Heart left ventricle (tissue), 13 donors: ENCODE data around the gene S1PR5.

Experiments
- POLR2A ChIP-seq, 2 donors: fragments of 450-650 bp; IDR thresholded peaks; one replicate each; pipeline ENCODE4 v1.6.1; 2017; ENCODE audit warnings: antibody characterized with exemption in 2 of 2, mild to moderate bottlenecking in 2 of 2, moderate library complexity in 2 of 2
- TF ChIP-seq, protein P1 (sequence below), 12 donors: fragments of 200-600 bp; sonication (generic) in 4 of 12; IDR thresholded peaks; one replicate each; pipeline versions ENCODE4 v1.5.0 to v1.8.0; 2018 to 2022; ENCODE audit warnings: antibody characterized with exemption in 12 of 12, mild to moderate bottlenecking in 5 of 12
- donor health status: ischemic (EF 13 %, LVEDD 7.1; RV severe dilation, severe dysfunction).
- donor health status: DM: no; HTN: yes; CAD: no.
- donor health status: DM: no; HTN: no; CAD: no.
- donor health status: ischemic (EF 25% LVEDD 6.9; RV normal size, moderate dysfunction).
- donor health status: ischemic (EF 25% LVEDD 5.7; RV mildly dilated, moderate dysfunction).
- donor health status: ischemic (EF 35%, LVEDD 5.7; RV mildly dilated, moderate dysfunction).
- donor health status: nonischemic (EF 11% LVEDD 7.7; RV severe dilation, severe dysfunction).
- donor health status: DM: yes; HTN: yes; CAD: no.
- donor health status: PGD.
- donor health status: ischemic (EF 29% LVEDD 5.4; RV normal size, mild dysfunction).
- donor health status: nonischemic (EF 23%, LVEDD 6.1; RV moderate dilation, normal function).

DNA sequence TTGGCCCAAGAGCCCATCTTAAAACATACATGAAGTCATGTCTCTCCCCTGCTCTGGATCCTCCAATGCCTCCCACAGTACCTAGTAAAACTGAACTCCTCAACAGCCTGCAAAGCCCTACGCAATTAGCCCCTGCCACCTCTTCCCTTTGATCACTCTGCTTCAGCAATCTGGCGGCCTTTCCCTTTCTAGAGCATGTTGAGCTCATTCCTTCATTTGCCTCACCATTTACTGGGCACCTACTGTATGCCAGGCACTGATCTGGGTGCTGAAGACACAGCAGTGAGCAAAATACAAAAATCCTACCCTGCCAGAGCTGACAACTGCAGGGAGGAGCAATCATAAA is 17.0 kb downstream of the S1PR5 start:
- no peak for TF ChIP-seq POLR2A (IDR thresholded peaks at IDR 0.05)
- TF ChIP-seq, protein P1, sequence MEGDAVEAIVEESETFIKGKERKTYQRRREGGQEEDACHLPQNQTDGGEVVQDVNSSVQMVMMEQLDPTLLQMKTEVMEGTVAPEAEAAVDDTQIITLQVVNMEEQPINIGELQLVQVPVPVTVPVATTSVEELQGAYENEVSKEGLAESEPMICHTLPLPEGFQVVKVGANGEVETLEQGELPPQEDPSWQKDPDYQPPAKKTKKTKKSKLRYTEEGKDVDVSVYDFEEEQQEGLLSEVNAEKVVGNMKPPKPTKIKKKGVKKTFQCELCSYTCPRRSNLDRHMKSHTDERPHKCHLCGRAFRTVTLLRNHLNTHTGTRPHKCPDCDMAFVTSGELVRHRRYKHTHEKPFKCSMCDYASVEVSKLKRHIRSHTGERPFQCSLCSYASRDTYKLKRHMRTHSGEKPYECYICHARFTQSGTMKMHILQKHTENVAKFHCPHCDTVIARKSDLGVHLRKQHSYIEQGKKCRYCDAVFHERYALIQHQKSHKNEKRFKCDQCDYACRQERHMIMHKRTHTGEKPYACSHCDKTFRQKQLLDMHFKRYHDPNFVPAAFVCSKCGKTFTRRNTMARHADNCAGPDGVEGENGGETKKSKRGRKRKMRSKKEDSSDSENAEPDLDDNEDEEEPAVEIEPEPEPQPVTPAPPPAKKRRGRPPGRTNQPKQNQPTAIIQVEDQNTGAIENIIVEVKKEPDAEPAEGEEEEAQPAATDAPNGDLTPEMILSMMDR (IDR thresholded peaks at IDR 0.05): no peak
